GM12873 (cell line): ENCODE data around the gene NPTX1.

Experiments used
- CTCF ChIP-seq: IDR thresholded peaks from 2 replicates; pipeline ENCODE4 v1.5.1; 2012; ENCODE audit warnings: low read depth, mild to moderate bottlenecking, moderate library complexity, low read length, control low read depth; ENCODE audit not compliant: insufficient read depth; ENCODE audit errors: missing control alignments

NPTX1 gene

GRCh38 chr17:80419255-80419654 lies 57.2 kb downstream of the NPTX1 start:
- no peak for TF ChIP-seq CTCF

GRCh38 chr17:80418589-80418988 lies 57.8 kb downstream of the NPTX1 start:
- no peak for TF ChIP-seq CTCF
